ENCODE data around the gene PAQR8. TPM values are rescaled to one million over a fixed set of nuclear protein-coding genes. Genes with fewer than 3 reads are reported as not detected.
"Not testable (repeated sequence)": the region's sequence is repeated elsewhere in the genome, so short reads cannot be mapped to it uniquely, and the experiment has no call there.

Gene PAQR8
- total RNA-seq, 1 donor from 2014 or later: 4.4 TPM

DNA sequence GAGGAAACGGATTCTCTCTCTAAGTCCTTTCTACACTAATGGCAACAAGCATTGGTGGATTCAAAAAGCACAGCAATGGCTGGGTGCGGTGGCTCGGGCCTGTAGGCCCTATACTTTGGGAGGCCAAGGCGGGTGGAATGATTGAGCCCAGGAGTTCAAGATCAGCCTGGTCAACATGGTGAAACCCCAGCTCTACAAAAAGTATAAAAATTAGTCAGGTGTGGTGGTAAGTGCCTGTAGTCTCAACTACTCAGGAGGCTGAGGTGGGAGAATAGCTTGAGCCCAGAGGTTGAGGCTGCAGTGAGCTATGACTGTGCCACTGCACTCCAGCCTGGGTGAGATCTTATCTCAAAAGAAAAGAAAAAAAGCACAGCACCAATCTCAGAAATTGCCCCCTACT lies 19.3 kb downstream of the PAQR8 start:
- Histone ChIP-seq H3K4me3 (ENCODE audit: low read depth, low read length) (no peak overlapping the region), H3K36me3 (ENCODE audit: control insufficient read depth, insufficient read depth, low read length) (no peaks in the 10 kb centered on the region), H3K27me3 (ENCODE audit: control insufficient read depth, insufficient read depth, low read length) (no peaks in the 10 kb centered on the region)
- TF ChIP-seq, protein P1, sequence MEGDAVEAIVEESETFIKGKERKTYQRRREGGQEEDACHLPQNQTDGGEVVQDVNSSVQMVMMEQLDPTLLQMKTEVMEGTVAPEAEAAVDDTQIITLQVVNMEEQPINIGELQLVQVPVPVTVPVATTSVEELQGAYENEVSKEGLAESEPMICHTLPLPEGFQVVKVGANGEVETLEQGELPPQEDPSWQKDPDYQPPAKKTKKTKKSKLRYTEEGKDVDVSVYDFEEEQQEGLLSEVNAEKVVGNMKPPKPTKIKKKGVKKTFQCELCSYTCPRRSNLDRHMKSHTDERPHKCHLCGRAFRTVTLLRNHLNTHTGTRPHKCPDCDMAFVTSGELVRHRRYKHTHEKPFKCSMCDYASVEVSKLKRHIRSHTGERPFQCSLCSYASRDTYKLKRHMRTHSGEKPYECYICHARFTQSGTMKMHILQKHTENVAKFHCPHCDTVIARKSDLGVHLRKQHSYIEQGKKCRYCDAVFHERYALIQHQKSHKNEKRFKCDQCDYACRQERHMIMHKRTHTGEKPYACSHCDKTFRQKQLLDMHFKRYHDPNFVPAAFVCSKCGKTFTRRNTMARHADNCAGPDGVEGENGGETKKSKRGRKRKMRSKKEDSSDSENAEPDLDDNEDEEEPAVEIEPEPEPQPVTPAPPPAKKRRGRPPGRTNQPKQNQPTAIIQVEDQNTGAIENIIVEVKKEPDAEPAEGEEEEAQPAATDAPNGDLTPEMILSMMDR (IDR thresholded peaks at IDR 0.05; ENCODE audit: insufficient read depth, low read length, poor library complexity, severe bottlenecking): no peak
- DNase-seq (ENCODE audit: low read depth): no peak

DNA sequence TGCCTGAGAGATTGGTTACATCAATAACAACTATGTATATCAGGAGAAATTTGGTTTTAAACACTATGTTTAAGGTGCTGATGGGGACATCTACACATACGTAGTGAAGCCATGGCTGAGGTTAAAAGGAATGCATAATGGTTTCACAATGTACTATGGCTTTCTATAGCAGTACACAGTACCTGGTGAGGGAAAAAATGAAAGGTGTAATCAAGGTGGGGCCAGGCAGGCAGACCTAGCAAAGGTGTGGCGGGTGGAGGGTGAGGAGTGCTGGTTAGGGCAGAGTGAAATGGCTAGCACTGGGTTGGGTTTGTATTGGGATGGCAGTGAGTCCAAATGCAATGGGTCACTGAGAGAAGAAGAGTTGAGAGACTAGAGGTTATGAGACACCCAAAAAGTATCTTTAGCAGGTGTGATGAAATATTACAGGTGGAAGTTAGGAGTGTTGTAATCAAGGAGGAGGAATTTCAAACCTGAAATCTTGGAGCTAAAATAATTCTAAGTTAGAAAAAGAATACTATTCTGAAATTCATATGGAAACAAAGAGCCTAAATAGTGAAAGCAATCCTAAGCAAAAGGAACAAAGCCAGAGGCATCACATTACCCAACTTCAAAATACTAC lies 22.3 kb downstream of the PAQR8 start:
- TF ChIP-seq, protein P1 (IDR thresholded peaks at IDR 0.05; ENCODE audit: insufficient read depth, low read length, poor library complexity, severe bottlenecking): no peak
- Histone ChIP-seq H3K36me3 (ENCODE audit: control insufficient read depth, insufficient read depth, low read length) (no peaks in the 10 kb centered on the region), H3K27me3 (ENCODE audit: control insufficient read depth, insufficient read depth, low read length) (no peaks in the 10 kb centered on the region), H3K4me3 (ENCODE audit: low read depth, low read length) (no peak overlapping the region)
- no peak for DNase-seq (ENCODE audit: low read depth)

DNA sequence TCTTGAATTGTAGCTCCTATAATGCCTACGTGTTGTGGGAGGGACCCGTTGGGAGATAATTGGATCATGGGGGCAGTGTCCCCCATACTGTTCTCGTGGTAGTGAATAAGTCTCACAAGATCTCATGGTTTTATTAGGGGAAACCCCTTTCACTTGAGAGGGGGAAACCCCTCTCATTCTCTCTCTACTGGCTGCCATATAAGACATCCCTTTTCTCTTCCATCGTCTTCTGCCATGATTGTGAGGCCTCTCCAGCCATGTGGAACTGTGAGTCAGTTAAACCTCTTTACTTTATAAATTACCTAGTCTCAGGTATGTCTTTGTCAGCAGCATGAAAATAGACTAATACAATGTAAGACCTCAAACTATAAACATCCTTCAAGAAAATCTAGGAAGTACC lies 23.1 kb downstream of the PAQR8 start:
- Histone ChIP-seq H3K27me3 (ENCODE audit: control insufficient read depth, insufficient read depth, low read length) (no peaks in the 10 kb centered on the region), H3K36me3 (ENCODE audit: control insufficient read depth, insufficient read depth, low read length) (no peaks in the 10 kb centered on the region), H3K4me3 (ENCODE audit: low read depth, low read length) (no peak overlapping the region)
- no peak for DNase-seq (ENCODE audit: low read depth)
- TF ChIP-seq, protein P1 (IDR thresholded peaks at IDR 0.05; ENCODE audit: insufficient read depth, low read length, poor library complexity, severe bottlenecking): no peak

DNA sequence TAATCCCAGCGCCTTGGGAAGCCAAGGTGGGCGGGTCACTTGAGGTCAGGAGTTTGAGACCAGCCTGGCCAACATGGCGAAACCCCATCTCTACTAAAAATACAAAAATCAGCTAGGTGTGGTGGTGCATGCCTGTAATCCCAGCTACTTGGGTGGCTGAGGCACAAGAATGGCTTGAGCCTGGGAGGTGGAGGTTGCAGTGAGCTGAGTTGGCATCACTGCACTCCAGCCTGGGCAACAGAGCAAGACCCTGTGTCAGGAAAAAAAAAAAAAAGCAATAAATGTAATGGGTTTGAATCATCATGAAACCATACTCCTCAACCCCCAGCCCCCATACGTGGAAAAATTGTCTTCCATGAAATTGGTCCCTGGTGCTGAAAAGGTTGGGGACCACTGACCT lies 26.2 kb downstream of the PAQR8 start:
- not testable (repeated sequence) for H3K27me3 ChIP-seq (ENCODE audit: control insufficient read depth, insufficient read depth, low read length); DNase-seq (ENCODE audit: low read depth); H3K4me3 ChIP-seq (ENCODE audit: low read depth, low read length); H3K36me3 ChIP-seq (ENCODE audit: control insufficient read depth, insufficient read depth, low read length)

DNA sequence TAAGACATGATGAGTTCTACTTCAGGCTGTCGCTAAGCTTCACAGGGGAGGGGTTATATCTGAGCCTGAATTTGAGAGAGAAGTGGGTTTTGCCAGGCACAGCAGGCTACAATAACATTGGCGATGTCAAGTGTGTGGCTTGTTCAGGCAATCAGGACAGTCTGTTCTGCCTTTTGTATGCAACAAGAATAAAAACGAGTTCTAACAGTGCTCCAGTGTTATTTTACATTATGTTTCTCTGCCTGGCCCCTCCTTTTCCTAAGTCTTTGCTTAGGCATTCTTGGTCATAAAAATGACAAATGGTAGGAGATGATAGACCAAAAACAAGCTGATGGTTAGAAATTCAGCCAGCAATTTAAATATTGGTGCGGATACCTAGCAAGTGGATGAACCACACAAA lies 26.8 kb downstream of the PAQR8 start:
- no peak for DNase-seq (ENCODE audit: low read depth)
- TF ChIP-seq, protein P1 (IDR thresholded peaks at IDR 0.05; ENCODE audit: insufficient read depth, low read length, poor library complexity, severe bottlenecking): no peak
- H3K36me3 ChIP-seq (ENCODE audit: control insufficient read depth, insufficient read depth, low read length): no peaks in the 10 kb centered on the region
- no peak overlapping the region for H3K4me3 ChIP-seq (ENCODE audit: low read depth, low read length)
- H3K27me3 ChIP-seq (ENCODE audit: control insufficient read depth, insufficient read depth, low read length): no peaks in the 10 kb centered on the region

DNA sequence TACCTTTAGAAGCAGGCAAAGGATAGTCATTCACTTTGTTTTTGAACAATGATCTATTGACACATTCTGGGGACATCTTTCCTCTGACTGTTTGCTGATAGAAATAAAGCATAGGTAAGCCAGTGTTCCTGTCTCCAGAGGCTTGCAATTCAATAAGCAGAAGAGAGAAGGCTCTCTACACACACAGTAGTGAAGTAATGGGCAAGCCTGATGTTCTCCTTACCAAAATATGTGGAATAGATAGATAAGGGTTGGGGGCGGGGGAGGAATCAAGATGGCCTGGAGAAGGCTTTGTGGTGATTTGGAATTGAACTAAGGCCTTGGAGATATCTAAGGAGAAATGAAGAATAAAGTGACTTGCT lies 27.3 kb downstream of the PAQR8 start:
- no peak for DNase-seq (ENCODE audit: low read depth)
- H3K36me3 ChIP-seq (ENCODE audit: control insufficient read depth, insufficient read depth, low read length): no peaks in the 10 kb centered on the region
- no peaks in the 10 kb centered on the region for H3K27me3 ChIP-seq (ENCODE audit: control insufficient read depth, insufficient read depth, low read length)
- TF ChIP-seq, protein P1 (IDR thresholded peaks at IDR 0.05; ENCODE audit: insufficient read depth, low read length, poor library complexity, severe bottlenecking): no peak
- no peak overlapping the region for H3K4me3 ChIP-seq (ENCODE audit: low read depth, low read length)
